COR-L47 (cell line): Measurements from ENCODE around the gene DNAJC1.

Source experiments
- DNase-seq: peaks from one replicate; lab custom pipeline; 2025; lab: John Stamatoyannopoulos, UW

Gene DNAJC1

GRCh38 chr10:21759232-21759631 is 244.3 kb downstream of the DNAJC1 start:
- no peak for DNase-seq

- no peak for DNase-seq
Observed at GRCh38 chr10:21758696-21759095, 244.8 kb downstream of the DNAJC1 start.

GRCh38 chr10:21758239-21758638 is 245.3 kb downstream of the DNAJC1 start:
- DNase-seq = no peak

GRCh38 chr10:21757185-21757901 is 246.2 kb downstream of the DNAJC1 start:
- no peak for DNase-seq

GRCh38 chr10:21756707-21757106 is 246.8 kb downstream of the DNAJC1 start:
- DNase-seq = no peak

GRCh38 chr10:21754410-21755011 is 249.0 kb downstream of the DNAJC1 start:
- no peak for DNase-seq

GRCh38 chr10:21753497-21754270 is 249.8 kb downstream of the DNAJC1 start:
- DNase-seq = no peak

- no peak for DNase-seq
Observed at GRCh38 chr10:21751341-21752310, 251.9 kb downstream of the DNAJC1 start.

GRCh38 chr10:21750424-21750823 is 253.1 kb downstream of the DNAJC1 start:
- no peak for DNase-seq

- DNase-seq = no peak
Observed at GRCh38 chr10:21749788-21750187, 253.7 kb downstream of the DNAJC1 start.

GRCh38 chr10:21747809-21748208 is 255.7 kb downstream of the DNAJC1 start:
- no peak for DNase-seq

GRCh38 chr10:21746118-21746517 is 257.4 kb downstream of the DNAJC1 start:
- no peak for DNase-seq

GRCh38 chr10:21744223-21744622 is 259.3 kb downstream of the DNAJC1 start:
- no peak for DNase-seq

GRCh38 chr10:21742740-21743412 is 260.7 kb downstream of the DNAJC1 start:
- DNase-seq = no peak

GRCh38 chr10:21740989-21741388 is 262.5 kb downstream of the DNAJC1 start:
- DNase-seq = no peak

GRCh38 chr10:21737106-21737505 is 266.4 kb downstream of the DNAJC1 start:
- no peak for DNase-seq

GRCh38 chr10:21733710-21734109 is 269.8 kb downstream of the DNAJC1 start:
- no peak for DNase-seq

- peak; percentile 26 for DNase-seq
Observed at GRCh38 chr10:21732067-21732772, 271.3 kb downstream of the DNAJC1 start.

- DNase-seq = no peak
Observed at GRCh38 chr10:21728618-21729017, 274.9 kb downstream of the DNAJC1 start.

- DNase-seq = no peak
Observed at GRCh38 chr10:21727452-21728168, 275.9 kb downstream of the DNAJC1 start.
